Stimulated activated CD4-positive, alpha-beta T cell treated with anti-CD3 and anti-CD28 coated beads, TNF-alpha, amount 100 ng/mL, for 48 hours (primary cell): ENCODE measurements around the gene THEM5.
A peak's percentile ranks its signal among the peaks of the same experiment; 100 is the strongest.

ENCODE experiments used
- DNase-seq, 3 donors: peaks; one replicate each; pipeline ENCODE4 v3.0.0-alpha.2; 2020; ENCODE audit warnings: low read depth in 3 of 3

The THEM5 gene

GRCh38 chr1:151839457-151840403 is 13.8 kb downstream of the THEM5 start, which contains the start of gene C2CD4D:
C2CD4D (minus strand) TSS chr1:151839820; CDS start chr1:151838989, 831 bp downstream.
- peak in 2 of 3 donors; percentile 47 to 52 for DNase-seq

- no peak for DNase-seq
These were observed 14.5 kb downstream of the THEM5 start for GRCh38 chr1:151839082-151839412.

GRCh38 chr1:151838222-151839081 is 15.1 kb downstream of the THEM5 start:
- DNase-seq: no peak

GRCh38 chr1:151837884-151838221 is 15.7 kb downstream of the THEM5 start:
- no peak for DNase-seq

GRCh38 chr1:151837197-151837596 is 16.3 kb downstream of the THEM5 start:
- no peak for DNase-seq

GRCh38 chr1:151835596-151835995 is 17.9 kb downstream of the THEM5 start:
- no peak for DNase-seq

- DNase-seq: no peak
These were observed 19.3 kb downstream of the THEM5 start for GRCh38 chr1:151834239-151834638.

- no peak for DNase-seq
These were observed 20.2 kb downstream of the THEM5 start for GRCh38 chr1:151833172-151833900.

GRCh38 chr1:151832318-151832980 is 21.1 kb downstream of the THEM5 start:
- no peak for DNase-seq

- no peak for DNase-seq
These were observed 21.9 kb downstream of the THEM5 start, which contains the start of gene RORC for GRCh38 chr1:151831605-151832004. RORC (minus strand) TSS chr1:151831802; CDS start chr1:151831764, 38 bp downstream.

GRCh38 chr1:151831256-151831591 is 22.3 kb downstream of the THEM5 start:
- DNase-seq: no peak

- no peak for DNase-seq
These were observed 23.5 kb downstream of the THEM5 start for GRCh38 chr1:151830055-151830454.

- DNase-seq: no peak
These were observed 24.0 kb downstream of the THEM5 start for GRCh38 chr1:151829352-151830046.

GRCh38 chr1:151828921-151829320 is 24.6 kb downstream of the THEM5 start:
- no peak for DNase-seq

- no peak for DNase-seq
These were observed 25.7 kb downstream of the THEM5 start for GRCh38 chr1:151827853-151828252.

GRCh38 chr1:151825751-151826660 is 27.5 kb downstream of the THEM5 start:
- DNase-seq: no peak

- no peak for DNase-seq
These were observed 28.3 kb downstream of the THEM5 start for GRCh38 chr1:151825204-151825603.

GRCh38 chr1:151823175-151823574 is 30.3 kb downstream of the THEM5 start:
- no peak for DNase-seq

- peak in 1 of 3 donors; percentile 55 for DNase-seq
These were observed 31.1 kb downstream of the THEM5 start for GRCh38 chr1:151822404-151822803.

- DNase-seq: no peak
These were observed 32.6 kb downstream of the THEM5 start for GRCh38 chr1:151820940-151821339.
